ENCODE data around the gene ABHD17A.
"Not testable (repeated sequence)": the region's sequence is repeated elsewhere in the genome, so short reads cannot be mapped to it uniquely, and the experiment has no call there.

ABHD17A gene

GRCh38 chr19:1910177-1910576 is 24.9 kb upstream of the ABHD17A start:
- DNase-seq (ENCODE audit: low read depth): no peak

- DNase-seq (ENCODE audit: low read depth): no peak
Observed at GRCh38 chr19:1909761-1910080, 24.4 kb upstream of the ABHD17A start.

GRCh38 chr19:1908364-1908678 is 23.0 kb upstream of the ABHD17A start:
- DNase-seq (ENCODE audit: low read depth): no peak

GRCh38 chr19:1907563-1908363 is 22.5 kb upstream of the ABHD17A start:
- no peak for DNase-seq (ENCODE audit: low read depth)

- DNase-seq (ENCODE audit: low read depth): no peak
Observed at GRCh38 chr19:1906985-1907562, 21.8 kb upstream of the ABHD17A start.

- DNase-seq (ENCODE audit: low read depth): no peak
Observed at GRCh38 chr19:1905863-1906375, 20.6 kb upstream of the ABHD17A start.

- DNase-seq (ENCODE audit: low read depth): peak; percentile 88
Observed at GRCh38 chr19:1905110-1905862, 20.0 kb upstream of the ABHD17A start, which contains the start of the genes ADAT3 and SCAMP4. TSS of gene ADAT3 (plus strand) at chr19:1905399. CDS start at chr19:1912048, 6,649 bp downstream. TSS of gene SCAMP4 (plus strand) at chr19:1905399. CDS start at chr19:1915020, 9,621 bp downstream.

- no peak for DNase-seq (ENCODE audit: low read depth)
Observed at GRCh38 chr19:1904860-1905109, 19.5 kb upstream of the ABHD17A start.

GRCh38 chr19:1902923-1903322 is 17.6 kb upstream of the ABHD17A start:
- DNase-seq (ENCODE audit: low read depth): no peak

- DNase-seq (ENCODE audit: low read depth): no peak
Observed at GRCh38 chr19:1901940-1902404, 16.7 kb upstream of the ABHD17A start.

GRCh38 chr19:1896508-1896907 is 11.2 kb upstream of the ABHD17A start:
- DNase-seq (ENCODE audit: low read depth): no peak

GRCh38 chr19:1893791-1894190 is 8.5 kb upstream of the ABHD17A start:
- no peak for DNase-seq (ENCODE audit: low read depth)

GRCh38 chr19:1889907-1890306 is 4.6 kb upstream of the ABHD17A start:
- no peak for DNase-seq (ENCODE audit: low read depth)

- DNase-seq (ENCODE audit: low read depth): no peak
Observed at GRCh38 chr19:1888385-1888784, 3.1 kb upstream of the ABHD17A start.

- DNase-seq (ENCODE audit: low read depth): not testable (repeated sequence)
Observed at GRCh38 chr19:1886360-1886759, 1.1 kb upstream of the ABHD17A start.

GRCh38 chr19:1884719-1885334 is 469 bp downstream of the ABHD17A start:
- DNase-seq (ENCODE audit: low read depth): no peak

- DNase-seq (ENCODE audit: low read depth): no peak
Observed at GRCh38 chr19:1884291-1884718, 991 bp downstream of the ABHD17A start.

- no peak for DNase-seq (ENCODE audit: low read depth)
Observed at GRCh38 chr19:1883784-1884183, 1.5 kb downstream of the ABHD17A start.

- no peak for DNase-seq (ENCODE audit: low read depth)
Observed at GRCh38 chr19:1882786-1883692, 2.3 kb downstream of the ABHD17A start.

GRCh38 chr19:1882089-1882785 is 3.1 kb downstream of the ABHD17A start:
- no peak for DNase-seq (ENCODE audit: low read depth)

All from stimulated activated CD8-positive, alpha-beta memory T cell treated with anti-CD3 and anti-CD28 coated beads, Interleukin-15, amount 100 ng/mL, for 24 hours (primary cell).